HG02970 (cell line): ENCODE results near the gene SPPL3.

Source experiments
- ATAC-seq: cut with Tn5 transposase; IDR thresholded peaks from one replicate; pipeline ENCODE4 v1.9.1; 2021; ENCODE audit warnings: mild to moderate bottlenecking, moderate library complexity, moderate number of reproducible peaks; ENCODE audit not compliant: unreplicated experiment, low FRiP score

Gene SPPL3

DNA sequence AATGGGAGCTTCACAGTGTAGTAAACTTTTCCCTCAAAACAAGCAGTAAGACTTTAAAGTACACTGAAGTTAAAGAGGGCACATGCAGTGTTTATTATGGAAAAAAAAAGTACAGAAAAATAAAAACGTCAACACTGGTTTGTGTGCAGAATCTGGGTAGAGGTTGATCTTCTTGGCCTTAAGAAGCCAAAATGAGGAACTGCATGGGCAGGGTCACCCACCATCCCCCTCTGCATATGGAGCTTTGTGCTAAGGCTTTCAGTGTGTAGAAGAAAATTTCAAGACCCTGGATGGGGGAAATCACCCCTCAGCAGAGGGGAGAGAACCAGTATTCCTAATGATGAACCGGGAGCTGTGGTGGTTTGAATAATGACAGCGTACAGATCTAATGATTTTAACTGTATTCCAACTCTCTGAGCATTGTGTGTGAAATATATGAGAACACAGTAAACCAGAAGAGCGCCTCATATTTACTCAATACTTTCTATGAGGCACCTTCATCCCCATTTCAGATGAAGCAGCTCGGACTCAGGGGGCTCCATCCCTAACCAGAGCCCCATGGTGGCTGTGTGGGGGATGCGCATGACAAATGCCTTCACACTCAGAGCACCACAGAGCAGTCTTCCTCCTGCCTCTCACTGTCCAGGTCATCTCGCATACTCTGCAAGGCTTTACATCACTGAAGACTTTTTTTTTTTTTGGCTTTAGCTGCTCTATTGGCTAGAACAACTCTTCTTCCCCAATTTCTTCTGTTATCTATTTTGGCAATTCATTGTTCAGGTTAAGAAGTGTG, 145.2 kb downstream of the SPPL3 start:
- no peak for ATAC-seq

DNA sequence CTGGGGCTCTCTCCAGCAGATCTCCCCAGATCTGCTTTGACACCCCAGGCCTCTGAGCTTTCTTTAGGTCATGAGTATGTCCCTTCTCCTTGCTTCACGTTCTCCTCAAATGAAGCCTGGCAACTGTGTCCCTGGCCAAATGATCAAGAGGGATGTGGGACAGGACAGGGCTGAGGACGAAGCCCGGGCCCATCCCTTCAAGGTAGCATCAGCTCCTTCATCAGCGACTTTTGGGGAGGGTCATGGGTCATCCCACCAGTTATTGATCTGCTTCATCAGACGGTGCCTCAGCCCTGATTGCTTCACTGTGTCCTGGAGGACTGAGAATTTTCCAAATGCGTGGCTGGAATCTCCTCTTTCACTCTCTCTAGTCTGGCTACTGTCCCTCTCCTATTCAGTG, 146.2 kb downstream of the SPPL3 start:
- no peak for ATAC-seq

DNA sequence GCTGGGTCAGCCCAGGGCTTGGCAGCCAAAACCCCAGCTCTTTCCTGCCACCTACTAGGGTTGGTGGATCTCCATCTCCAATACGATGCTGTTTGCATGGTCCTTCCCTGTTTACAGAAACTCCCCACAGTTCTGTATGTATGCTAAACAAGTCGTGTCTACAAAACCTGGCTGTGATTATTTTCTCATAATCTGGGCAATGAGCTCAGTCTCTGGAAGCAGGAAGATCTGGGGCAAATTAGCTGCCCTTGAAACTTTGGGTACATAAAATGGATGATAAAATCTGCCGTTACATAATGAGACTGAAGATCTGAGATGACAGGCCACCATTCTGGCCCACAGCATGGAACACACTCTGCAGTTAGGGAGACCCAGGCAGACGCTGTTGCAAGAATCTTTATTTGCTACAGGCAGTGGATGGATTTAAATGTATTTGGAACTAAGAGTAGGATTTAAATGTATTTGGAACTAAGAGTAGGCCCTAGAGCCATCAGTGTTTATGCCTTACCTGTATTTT, 146.9 kb downstream of the SPPL3 start:
- ATAC-seq, result no peak

DNA sequence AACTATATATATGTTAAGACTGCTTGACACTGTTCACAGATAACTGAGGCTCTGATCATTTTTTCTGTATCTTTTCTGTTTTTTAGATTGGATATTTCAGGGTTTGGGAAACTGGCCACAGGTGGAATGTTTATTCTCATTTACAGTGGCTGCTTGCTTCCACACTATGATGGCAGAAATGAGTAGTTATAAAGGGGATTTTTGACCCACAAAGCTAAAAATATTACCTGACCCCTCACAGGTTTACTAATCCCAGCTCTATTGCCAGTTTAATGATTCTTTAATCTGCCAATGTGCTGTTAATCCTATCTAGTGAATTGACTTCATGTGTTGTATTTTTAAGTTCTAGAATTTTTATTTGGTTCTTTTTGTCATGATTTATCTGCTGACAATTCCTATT, 148.9 kb downstream of the SPPL3 start:
- ATAC-seq, result no peak

DNA sequence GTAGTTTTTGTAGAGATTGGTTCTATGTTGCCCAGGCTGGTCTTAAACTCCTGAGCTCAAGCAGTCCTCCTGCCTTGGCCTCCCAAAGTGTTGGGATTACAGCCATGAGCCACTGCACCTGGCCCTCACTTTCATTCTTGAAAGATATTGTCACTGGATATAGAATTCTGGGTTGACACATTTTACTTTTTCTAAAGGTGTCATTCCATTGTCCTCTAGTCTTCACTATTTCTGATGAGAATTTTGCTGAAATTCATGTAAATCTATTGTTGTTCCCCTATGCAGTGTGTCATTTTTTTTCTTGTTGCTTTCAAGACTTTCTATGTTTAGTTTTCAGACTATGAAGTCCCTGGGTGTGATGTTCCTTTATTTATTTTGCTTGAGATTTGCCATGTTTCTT, 149.4 kb downstream of the SPPL3 start:
- no peak for ATAC-seq

DNA sequence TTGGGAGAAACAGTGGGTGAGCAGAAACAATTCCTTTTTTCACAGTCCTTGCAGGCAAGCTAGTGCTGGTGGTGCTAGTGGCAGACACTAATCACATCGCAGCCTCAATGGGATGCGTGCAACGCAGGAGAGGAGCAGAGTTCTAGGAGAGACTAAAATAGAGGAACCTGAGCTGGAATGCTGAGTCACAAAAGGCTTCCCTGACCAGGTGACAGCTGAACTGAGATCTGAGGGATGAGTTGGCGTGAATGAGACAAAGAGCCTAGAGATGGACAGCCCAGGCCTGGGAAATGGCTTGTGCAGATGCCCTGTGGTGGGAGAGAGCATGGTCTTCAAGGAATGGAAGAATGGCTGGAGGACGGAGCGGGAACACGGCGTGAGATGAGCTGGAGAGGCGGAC, 152.8 kb downstream of the SPPL3 start:
- no peak for ATAC-seq

DNA sequence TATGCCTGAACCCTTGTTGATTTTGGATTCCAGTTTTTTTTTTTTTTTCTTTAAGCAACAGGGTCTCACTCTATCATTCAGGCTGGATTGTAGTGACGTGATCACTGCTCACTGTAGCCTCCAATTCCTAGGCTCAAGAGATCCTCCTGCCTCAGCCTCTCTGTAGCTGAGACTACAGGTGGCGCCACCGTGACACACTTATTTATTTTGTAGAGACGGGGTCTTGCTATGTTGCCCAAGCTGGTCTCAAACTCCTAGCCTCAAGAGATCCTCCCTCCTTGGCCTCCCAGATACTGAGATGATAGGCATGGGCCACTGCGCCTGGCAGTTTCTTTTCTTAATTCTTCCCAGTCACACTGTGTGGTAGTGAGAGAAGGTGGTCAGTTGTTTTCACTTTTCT, 153.4 kb downstream of the SPPL3 start:
- no peak for ATAC-seq

DNA sequence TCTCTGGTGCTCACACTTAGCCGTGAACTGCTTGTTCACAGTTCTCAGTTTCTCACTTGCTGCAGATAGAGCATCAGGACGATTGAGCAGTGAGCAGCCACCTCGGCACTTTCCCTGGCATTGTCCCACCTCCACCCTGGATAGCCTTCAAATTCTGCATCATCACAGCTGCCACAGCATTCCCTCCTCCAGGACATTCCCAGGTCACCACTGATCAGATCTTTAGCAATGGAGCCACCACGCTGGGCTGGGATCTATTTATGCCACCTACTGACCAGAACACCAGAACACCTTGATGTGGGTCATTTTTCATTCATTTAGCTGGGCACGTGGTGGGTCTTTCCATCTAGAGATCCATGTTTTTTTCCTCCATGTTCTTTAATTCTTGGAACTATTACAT, 154.9 kb downstream of the SPPL3 start:
- no peak for ATAC-seq

DNA sequence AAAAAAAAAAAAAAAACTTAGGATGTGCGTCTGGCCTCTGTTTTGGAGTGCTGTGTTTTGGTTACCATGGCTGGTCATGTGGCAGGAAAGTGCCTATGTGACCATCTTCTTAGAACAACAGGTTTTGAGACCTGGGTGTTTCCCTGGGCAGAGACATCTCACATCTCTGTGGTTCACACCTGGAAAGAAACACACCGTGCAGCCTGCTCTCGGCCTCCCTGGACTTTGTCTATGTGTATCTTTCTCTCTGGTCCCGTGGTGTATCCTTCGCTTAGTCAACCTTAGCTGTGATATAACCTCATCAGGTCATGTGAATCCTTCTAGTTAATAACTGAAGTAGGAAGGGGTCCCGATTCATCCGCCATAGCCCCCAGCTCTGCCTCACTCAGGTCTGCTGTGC, 155.9 kb downstream of the SPPL3 start:
- no peak for ATAC-seq

DNA sequence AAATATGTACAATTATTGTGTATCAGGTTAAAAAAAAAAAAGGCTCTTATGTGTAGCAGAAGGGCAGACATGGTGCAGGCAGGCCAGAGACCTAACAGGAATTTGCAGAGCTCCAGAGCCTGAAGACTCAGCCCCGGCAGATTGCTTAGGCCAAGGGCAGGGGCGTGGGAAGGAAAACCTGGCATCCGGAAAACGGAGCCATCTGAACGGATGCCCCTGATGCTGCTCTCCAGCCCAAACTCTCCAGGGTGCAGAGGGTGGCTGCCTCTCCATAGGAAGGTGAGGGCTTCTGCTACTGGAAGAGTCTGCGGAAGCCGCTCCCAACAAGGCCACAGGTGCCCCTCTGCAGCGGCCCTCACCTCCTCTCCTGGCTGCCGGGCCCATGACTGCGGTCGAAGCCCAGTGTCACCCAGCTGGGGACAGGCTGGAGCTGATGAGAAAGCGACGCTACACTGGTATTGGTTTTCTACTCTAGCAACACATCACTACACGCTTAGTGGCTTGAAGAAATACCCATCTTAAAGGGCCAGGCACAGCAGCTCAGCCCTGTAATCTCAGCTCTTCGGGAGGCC, 159.2 kb downstream of the SPPL3 start:
- no peak for ATAC-seq

DNA sequence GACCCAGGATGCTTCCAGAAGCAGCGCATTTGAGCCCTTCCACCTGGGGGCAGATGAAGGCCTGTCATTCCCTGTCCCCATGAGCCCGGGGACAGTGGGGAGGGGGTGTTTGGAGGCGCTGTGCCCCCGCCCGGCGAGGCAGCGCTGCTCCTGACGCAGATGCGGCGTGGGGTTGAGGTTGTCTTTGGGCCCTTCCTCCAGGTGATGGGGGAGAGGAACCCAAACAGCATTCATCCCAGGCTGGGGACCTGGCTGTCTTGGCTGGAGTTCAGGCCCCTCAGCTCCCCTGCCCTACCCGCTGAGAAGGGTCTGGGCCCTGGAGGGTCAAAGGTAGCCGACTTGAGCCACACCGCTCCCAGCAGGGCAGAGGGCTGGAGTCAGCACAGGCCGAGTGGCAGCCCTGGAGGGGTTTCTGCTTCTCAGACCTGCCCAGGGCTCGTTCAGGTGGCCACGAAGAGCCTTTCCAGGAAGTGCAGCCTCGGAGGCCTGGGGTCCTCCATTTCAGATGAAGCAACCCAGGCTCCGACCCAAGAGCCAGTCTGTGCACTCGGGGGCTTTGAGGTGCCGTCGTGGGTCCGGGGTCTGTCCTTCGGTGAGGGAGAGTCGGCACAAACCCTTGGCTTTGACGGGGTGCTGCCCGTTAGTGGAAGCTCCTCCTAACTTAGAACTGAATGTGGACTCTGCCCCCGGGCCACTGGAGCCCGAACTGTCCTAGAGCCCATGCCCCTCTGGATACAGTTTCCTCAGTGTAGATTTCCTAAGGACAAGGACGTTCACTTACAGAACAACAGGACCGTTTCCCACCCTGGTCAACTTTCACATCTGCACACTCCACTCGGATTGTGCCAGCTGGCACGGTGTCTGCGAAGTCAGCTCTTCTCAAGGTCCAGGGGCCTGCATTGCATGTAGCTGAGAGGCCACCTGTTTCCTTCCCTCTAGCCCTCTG, 162.4 kb downstream of the SPPL3 start:
- ATAC-seq, result no peak

DNA sequence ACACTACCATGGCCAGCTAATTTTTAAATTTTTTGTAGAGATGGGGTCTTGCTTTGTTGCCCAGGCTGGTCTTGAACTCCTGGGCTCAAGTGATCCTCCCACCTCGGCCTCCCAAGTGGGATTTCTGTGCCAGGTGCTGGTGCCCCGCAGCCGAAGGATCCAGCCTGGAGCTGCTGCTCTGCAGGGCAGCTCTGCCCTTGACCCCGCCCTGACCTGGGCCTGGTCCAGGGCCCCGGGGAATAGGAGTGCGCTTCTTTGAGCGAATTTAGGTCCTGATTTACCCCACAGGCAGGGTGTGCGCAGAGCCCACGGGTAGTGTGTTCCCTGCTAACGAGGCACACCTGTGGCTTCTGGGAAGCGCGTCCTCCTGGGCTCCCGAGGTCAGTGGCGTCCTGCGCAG, 163.3 kb downstream of the SPPL3 start:
- ATAC-seq, result no peak

DNA sequence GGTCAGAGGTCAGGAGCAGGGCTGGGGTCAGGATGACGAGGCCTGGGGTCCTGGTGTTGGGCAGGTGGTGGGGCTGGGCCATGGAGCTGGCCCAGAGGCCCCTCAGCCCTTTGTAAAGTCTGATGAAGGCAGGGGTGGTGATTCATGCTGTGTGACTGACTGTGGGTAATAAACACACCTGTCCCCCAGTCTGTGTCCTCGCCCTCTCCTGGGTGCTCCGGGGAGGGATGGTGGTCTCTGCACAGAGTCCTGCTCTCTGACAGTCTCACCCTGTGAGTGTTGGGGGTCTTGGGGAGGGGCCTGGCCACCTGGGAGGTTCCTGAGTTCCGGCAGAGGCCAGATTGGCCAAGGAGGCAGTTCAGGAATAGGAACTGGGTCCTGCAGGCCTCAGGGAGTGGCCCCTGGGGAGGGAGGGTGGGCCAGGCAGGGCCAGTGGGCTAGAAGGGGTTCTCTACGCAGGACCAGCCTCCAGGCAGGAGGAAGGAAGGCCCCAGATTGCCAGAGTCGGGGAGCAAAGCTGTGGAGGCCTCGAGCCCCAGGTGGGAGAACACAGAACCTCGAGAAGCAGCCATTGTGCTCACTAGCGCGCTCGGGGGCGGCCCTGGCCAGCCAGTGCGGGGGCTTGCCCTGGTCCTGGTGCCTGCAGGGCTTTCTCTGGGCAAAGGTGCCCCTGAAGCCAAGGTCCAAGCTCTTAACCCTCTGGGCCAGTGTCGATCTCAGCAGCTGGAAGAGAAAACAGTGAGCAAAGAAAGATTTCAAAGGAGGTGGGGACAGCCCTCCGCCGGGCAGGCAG, 164.1 kb downstream of the SPPL3 start:
- no peak for ATAC-seq

DNA sequence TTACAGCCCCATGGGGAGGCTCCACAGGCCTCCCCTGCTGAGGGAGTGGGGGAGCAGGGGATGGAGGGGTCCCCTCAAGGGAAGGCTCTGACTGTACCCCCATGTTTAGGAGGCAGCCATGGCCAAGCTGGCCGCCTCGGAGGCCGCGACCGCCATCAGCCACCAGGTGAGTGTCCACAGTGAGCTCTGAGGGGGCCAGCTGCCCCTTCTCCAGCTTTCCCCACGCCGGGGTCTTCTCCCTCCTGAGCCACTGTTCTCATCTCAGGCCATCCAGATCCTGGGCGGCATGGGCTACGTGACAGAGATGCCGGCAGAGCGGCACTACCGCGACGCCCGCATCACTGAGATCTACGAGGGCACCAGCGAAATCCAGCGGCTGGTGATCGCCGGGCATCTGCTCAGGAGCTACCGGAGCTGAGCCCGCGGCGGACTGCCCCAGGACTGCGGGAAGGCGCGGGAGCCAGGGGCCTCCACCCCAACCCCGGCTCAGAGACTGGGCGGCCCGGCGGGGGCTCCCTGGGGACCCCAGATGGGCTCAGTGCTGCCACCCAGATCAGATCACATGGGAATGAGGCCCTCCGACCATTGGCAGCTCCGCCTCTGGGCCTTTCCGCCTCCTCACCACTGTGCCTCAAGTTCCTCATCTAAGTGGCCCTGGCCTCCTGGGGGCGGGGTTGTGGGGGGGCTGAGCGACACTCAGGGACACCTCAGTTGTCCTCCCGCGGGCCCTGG, 165.0 kb downstream of the SPPL3 start:
- no peak for ATAC-seq

DNA sequence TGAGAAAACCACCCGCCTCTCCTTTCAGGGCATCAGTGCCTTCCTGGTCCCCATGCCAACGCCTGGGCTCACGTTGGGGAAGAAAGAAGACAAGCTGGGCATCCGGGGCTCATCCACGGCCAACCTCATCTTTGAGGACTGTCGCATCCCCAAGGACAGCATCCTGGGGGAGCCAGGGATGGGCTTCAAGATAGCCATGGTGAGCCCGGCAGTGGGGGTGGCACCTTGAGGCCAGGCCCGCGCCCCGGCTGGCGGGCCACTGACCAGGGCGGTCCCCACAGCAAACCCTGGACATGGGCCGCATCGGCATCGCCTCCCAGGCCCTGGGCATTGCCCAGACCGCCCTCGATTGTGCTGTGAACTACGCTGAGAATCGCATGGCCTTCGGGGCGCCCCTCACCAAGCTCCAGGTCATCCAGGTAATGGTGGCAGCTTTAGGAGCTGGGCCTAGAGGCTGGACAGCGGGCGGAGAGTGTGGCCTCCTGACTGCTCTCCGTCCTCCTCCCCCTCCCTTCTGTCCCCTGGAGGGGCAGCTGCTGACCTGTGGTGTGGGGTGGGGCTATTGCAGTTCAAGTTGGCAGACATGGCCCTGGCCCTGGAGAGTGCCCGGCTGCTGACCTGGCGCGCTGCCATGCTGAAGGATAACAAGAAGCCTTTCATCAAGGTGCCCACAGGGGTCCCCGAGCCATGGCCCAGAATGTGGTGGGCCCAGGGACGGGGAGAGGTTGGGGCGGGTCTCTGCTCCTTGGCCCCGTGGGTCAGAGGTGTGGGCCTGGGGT, 165.7 kb downstream of the SPPL3 start:
- no peak for ATAC-seq

DNA sequence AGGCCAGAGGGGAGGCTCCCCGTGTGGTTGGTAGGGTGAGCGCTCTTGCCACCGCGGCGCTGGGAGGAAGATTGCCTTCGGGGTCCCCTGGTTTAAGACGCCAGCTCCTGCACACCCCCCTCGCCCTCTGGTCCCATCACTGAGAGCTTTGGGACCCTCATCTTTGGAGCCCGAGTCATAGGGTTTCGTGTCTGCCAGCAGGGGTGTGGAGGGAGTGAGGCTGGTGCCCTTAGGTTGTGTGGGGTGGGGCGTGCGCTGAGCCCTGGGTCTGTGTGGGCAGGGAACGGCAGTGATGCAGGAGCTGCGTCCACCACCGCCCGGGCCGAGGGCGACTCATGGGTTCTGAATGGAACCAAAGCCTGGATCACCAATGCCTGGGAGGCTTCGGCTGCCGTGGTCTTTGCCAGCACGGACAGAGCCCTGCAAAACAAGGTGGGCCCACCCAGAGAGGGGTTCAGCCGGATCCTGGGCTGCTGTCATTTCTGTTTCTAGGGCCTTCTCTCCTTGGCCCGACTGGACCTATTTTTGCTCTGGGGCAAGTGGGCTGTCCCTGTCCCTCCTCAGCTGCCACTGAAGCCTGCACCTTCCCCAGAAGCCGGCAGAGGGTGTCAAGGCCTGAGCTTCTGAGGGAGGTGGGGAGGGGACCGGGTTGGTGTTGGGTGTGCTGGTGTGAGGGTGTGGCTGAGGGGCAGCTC, 166.5 kb downstream of the SPPL3 start:
- no peak for ATAC-seq

DNA sequence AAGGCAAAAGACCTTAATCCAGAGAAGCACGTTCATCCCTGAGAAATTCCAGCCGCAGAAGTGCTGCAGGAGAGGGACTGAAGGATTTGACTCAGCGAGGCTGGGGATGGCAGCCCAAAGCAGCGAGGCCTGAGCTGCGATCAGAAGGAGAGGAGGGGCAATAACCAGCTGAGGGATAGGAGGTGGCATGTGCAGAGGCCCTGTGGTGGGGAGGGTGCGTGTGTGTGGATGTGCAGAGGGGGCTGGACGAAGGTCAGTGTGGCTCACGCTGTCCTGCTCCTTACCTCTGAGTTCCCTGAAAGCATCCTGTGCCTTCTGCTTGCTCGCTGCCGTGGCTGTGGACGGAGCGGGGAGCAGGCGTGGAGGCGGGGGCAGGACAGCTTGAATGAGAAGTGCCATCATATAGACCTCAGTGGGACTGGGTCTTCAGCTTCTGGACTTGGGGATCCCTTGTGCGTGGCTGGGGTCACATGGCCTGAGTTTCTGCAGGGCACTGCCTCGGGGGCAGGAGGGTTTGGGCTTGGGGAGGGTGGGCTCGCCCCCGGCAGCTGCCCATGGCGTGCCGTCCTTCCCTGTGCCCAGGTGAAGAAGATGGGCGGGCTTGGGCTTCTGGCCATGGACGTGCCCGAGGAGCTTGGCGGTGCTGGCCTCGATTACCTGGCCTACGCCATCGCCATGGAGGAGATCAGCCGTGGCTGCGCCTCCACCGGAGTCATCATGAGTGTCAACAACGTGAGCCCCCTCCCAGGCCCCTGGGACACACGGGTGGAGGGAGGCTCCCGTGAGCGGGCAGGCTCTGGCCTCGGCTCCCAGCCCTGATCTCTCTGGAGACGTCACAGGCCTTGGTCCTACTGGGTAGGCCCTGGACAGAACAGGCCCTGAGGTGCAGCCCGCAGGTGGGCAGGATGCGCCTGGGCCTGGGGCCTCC, 167.5 kb downstream of the SPPL3 start:
- no peak for ATAC-seq
